Activated naive CD4-positive, alpha-beta T cell treated with anti-CD3 and anti-CD28 coated beads, Interleukin-2, amount 50 U/mL, for 24 hours (primary cell): Measurements from ENCODE around the gene ABCC1.
"Not testable (repeated sequence)": the region's sequence is repeated elsewhere in the genome, so short reads cannot be mapped to it uniquely, and the experiment has no call there.

Experiments
- H3K27ac Mint-ChIP-seq: one replicate; pipeline ENCODE4 v1.8.0; 2021; ENCODE audit warnings: mild to moderate bottlenecking, mixed read lengths
- H3K27me3 Mint-ChIP-seq: one replicate; pipeline ENCODE4 v1.8.0; 2021; ENCODE audit warnings: mixed read lengths
- H3K36me3 Mint-ChIP-seq: one replicate; pipeline ENCODE4 v1.8.0; 2021; ENCODE audit warnings: mixed read lengths
- H3K4me1 Mint-ChIP-seq: one replicate; pipeline ENCODE4 v1.8.0; 2021; ENCODE audit warnings: mixed read lengths
- H3K4me3 Mint-ChIP-seq: one replicate; pipeline ENCODE4 v1.8.0; 2021; ENCODE audit warnings: mild to moderate bottlenecking, mixed read lengths
- H3K9me3 Mint-ChIP-seq: one replicate; pipeline ENCODE4 v1.8.0; 2021; ENCODE audit warnings: mixed read lengths

ABCC1 gene

DNA sequence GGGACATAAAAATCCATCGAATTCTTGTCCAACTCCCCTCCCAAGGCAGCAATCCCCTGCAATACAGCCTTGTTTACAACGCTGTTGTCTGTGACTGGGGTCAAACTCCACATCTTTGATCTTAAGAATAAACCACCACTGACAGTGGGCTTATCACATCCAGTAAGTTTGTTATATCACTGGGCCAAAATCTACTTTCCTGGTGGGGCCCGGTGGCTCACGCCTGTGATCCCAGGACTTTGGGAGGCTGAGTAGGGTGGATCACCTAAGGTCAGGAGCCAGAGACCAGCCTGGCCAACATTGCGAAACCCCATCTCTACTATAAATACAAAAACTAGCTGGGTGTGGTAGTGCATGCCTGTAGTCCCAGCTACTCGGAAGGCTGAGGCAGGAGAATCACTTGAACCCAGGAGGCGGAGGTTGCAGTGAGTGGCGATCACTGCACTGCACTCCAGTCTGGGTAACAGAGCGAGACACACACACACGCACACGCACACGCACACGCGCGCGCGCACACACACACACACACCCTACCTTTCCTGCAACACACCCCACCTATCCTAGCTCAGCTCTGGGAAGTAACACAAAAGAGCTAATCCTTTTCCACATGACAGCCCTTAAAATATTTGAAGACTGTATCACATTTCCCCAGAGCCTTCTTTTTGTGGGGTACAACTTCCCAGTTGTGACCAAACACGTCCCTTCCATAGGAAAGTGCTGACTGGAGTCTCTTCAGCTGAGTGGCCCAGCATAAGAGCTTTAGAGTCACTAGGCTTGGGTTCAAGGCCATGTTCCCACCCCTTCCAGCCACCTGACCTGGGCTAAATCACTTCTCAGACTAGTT, 20.9 kb upstream of the ABCC1 start:
- Mint-ChIP-seq H3K9me3 (no peaks in the 10 kb centered on the region), H3K27ac (no peak overlapping the region), H3K36me3 (no peaks in the 10 kb centered on the region), H3K4me3 (no peak overlapping the region), H3K27me3 (no peaks in the 10 kb centered on the region), H3K4me1 (no peaks in the 10 kb centered on the region)

DNA sequence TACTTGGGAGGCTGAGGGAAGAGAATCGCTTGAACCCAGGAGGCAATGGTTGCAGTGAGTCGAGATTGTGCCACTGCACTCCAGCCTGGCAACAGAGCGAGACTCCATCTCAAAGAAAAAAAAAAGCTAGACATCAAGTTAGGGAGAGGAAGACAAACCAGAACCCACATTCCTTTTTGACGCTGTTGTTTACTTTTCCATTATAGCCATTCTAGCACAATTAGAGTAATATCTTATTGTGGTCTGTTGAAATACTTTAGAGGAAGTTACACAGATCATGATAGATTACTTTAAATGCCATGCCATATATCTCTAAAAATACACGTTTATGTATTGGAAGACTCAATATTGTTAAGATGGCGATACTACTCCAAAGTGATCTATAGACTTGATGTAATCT, 16.5 kb upstream of the ABCC1 start:
- no peaks in the 10 kb centered on the region for H3K9me3 Mint-ChIP-seq
- no peak overlapping the region for H3K4me3 Mint-ChIP-seq
- H3K27me3 Mint-ChIP-seq = no peaks in the 10 kb centered on the region
- H3K27ac Mint-ChIP-seq = no peak overlapping the region
- no peaks in the 10 kb centered on the region for H3K4me1 Mint-ChIP-seq
- no peaks in the 10 kb centered on the region for H3K36me3 Mint-ChIP-seq

DNA sequence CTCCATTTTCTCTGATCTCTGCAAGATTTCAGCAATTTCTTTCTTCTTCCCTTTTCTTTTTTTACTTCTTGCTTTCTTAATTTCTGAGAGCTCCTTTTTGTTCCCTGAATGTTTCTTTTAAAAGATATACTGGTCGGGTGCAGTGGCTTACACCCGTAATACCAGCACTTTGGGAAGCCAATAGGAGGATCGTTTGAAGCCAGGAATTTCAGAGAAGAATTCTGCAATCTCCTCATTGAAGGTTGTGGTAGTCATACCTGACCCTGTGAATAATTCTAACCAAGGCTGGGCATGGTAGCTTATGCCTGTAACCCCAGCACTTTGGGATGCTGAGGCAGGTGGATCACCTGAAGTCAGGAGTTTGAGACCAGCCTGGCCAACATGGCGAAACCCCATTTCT, 15.6 kb upstream of the ABCC1 start:
- H3K27ac Mint-ChIP-seq = no peak overlapping the region

DNA sequence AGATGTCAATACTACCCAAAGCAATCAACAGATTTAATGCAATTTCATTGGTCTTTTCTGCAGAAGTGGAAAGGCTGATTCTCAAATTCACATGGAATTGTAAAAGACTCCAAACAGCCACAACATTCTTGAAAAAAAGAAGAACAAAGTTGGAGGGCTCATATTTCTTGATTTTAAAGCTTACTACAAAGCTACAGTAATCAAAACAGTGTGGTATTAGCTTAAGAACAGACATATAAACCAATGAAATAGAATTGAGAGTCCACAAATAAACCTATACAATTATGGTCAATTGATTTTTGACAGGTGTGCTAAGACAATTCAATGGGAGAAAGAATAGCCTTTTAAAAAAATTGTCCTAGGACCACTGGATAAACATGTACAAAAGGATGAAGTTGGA, 14.4 kb upstream of the ABCC1 start:
- H3K27me3 Mint-ChIP-seq = no peaks in the 10 kb centered on the region
- no peak overlapping the region for H3K4me3 Mint-ChIP-seq
- peaks cover 5% of the 10 kb centered on the region for H3K4me1 Mint-ChIP-seq
- H3K9me3 Mint-ChIP-seq = no peaks in the 10 kb centered on the region
- no peak overlapping the region for H3K27ac Mint-ChIP-seq
- H3K36me3 Mint-ChIP-seq = no peaks in the 10 kb centered on the region

More for the DNA sequence above, 15.6 kb upstream of the ABCC1 start:
- Mint-ChIP-seq H3K4me3 (no peak overlapping the region), H3K4me1 (no peaks in the 10 kb centered on the region), H3K27me3 (no peaks in the 10 kb centered on the region), H3K36me3 (no peaks in the 10 kb centered on the region), H3K9me3 (no peaks in the 10 kb centered on the region)

DNA sequence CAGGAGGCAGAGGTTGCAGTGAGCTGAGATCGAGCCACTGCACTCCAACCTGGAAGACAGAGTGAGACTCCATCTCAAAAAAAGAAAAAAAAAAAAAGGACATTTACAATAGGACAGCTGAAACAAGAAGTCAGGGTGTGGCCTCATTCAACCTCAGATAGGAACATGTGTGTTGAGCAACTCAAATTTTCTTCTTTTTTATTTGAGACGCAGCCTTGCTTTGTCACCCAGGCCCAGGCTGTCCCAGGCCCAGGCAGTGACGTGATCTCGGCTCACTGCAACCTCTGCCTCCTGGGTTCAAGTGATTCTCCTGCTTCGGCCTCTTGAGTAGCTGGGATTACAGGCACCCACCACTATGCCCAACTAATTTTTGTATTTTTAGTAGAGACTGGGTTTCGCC, 12.6 kb upstream of the ABCC1 start:
- not testable (repeated sequence) for H3K36me3 Mint-ChIP-seq, H3K27me3 Mint-ChIP-seq, H3K4me1 Mint-ChIP-seq, H3K27ac Mint-ChIP-seq, H3K4me3 Mint-ChIP-seq, H3K9me3 Mint-ChIP-seq

DNA sequence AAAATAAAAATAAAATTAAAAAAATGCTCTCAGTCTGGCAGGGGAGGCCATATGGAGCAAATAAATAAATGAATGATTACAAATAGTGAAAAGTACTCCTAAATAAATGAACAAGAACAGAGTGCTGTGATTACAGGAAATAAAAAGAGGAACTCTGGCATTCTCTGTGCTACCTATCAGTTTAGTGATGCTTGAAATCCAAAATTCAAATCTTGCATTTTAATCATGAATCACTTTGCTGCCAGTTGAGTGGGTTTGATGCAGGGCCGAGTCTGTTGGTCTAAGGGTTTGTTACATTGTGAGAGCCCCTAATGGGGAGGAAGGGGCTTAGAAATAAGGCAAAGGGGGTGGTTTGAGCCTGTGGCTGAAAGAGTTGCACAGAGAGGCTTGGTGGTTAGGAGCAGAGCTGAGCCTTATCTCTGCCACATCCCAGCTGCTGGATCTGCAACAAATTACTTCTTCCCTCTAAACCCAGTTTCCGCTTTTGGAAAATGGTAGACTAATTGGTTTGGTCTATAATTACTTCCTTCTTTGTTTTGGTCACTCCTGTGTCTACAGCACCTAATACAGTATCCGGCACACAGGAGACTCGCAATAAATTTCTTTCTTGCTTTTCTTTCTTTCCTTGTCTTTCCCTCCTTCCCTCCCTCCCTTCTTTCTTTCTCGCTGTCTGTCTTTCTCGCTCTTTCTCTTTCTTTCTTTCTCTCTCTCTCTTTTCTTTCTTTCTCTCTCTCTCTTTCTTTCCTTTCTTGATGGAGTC, 6.3 kb upstream of the ABCC1 start:
- Mint-ChIP-seq H3K36me3 (no peaks in the 10 kb centered on the region), H3K27me3 (no peaks in the 10 kb centered on the region), H3K27ac (no peak overlapping the region), H3K4me3 (no peak overlapping the region), H3K4me1 (peaks cover 22% of the 10 kb centered on the region), H3K9me3 (no peaks in the 10 kb centered on the region)

DNA sequence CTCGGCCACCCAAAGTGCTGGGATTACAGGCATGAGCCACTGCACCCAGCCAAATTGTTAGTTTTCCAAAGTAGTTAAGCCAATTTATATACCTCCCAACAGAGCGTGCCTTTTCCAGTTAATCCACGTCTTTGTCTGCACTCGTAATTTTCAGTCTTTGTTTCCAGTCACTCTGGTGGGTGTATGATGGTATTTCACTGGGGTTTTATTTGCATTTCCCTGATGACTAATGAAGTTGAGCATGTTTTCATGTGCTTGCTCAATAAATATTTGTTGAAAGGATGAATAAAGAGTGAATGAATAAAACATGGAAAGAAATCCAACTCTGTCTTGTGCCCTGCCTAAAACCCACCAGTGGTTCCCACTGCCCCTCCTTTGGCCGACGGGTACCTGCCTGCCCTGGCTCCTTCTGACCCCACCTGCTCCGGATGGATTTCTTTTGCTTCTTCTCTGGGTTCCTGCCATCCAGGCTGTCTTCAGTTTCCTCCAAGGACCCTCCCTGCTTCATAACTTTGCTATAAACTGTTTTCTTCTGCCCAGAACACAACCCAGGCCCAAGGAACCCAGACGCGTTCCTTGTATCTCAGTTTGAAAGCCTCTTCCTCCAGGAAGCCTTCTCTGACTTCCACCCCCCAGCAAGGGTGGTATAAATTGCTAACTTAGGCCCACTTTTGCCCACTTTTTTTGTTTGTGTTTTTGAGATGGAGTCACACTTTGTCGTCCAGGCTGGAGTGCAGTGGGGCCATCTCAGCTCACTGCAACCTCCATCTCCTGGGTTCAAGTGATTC, 3.0 kb upstream of the ABCC1 start:
- Mint-ChIP-seq H3K27ac (peak overlapping the region; percentile 6), H3K4me1 (peaks cover 35% of the 10 kb centered on the region), H3K36me3 (no peaks in the 10 kb centered on the region), H3K9me3 (no peaks in the 10 kb centered on the region), H3K4me3 (no peak overlapping the region), H3K27me3 (no peaks in the 10 kb centered on the region)

DNA sequence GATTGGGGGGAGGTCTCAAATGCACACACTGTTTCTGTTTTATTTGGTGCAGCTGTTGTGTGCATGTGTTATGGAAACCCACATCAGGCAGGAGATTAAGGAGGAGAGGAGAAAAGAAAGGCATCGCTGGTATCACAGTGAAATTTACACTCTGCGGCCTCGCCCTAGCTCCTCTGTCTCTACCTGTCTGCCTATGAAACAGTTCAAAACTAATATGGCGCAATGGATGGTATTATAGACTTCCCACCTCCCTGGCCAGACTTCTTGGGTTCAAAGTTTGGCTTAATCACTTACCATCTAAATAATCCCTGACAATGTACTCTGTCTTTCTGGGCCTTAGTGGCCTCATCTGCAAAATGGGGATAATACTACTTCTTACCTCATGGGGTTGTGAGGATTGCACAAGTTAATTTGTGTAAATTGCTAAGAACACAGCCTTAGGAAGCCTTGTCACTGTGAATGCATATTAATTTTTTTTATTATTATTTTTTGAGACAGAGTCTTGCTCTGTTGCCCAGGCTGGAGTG, 1.4 kb upstream of the ABCC1 start:
- Mint-ChIP-seq H3K27ac (no peak overlapping the region), H3K9me3 (no peaks in the 10 kb centered on the region), H3K27me3 (no peaks in the 10 kb centered on the region), H3K36me3 (no peaks in the 10 kb centered on the region), H3K4me3 (no peak overlapping the region), H3K4me1 (peaks cover 48% of the 10 kb centered on the region)

DNA sequence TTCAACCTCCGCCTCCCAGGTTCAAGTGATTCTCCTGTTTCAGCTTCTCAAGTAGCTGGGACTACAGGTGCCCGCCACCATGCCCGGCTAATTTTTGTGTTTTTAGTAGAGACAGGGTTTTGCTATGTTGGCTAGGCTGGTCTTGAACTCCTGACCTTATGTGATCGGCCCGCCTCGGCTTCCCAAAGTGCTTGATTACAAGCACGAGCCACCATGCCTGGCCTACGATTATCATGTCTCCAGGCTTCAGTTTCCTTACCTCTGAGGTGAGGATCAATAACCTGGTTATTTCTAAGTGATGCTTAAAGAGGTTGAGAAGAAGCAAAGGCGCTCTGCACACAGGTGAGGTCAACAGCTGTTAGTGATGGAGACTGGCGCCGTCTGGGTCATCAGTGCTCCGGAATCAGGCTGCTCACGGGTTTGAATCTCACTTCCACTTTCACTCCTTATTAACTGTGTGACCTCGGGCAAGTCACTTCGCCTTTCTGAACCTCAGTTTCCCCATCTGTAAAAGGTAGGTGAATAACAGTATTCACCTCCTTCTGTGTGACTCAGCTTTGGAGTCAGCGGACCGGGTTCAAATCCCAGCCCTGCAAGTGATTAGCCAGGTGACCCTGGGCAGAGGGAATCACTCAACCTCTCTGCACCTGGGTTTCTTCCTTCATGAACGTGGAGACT, 745 bp upstream of the ABCC1 start:
- H3K4me1 Mint-ChIP-seq = peaks cover 54% of the 10 kb centered on the region
- H3K27ac Mint-ChIP-seq = peak overlapping the region; percentile 83
- H3K36me3 Mint-ChIP-seq = no peaks in the 10 kb centered on the region
- peak overlapping the region; percentile 87 for H3K4me3 Mint-ChIP-seq
- no peaks in the 10 kb centered on the region for H3K9me3 Mint-ChIP-seq
- no peaks in the 10 kb centered on the region for H3K27me3 Mint-ChIP-seq

DNA sequence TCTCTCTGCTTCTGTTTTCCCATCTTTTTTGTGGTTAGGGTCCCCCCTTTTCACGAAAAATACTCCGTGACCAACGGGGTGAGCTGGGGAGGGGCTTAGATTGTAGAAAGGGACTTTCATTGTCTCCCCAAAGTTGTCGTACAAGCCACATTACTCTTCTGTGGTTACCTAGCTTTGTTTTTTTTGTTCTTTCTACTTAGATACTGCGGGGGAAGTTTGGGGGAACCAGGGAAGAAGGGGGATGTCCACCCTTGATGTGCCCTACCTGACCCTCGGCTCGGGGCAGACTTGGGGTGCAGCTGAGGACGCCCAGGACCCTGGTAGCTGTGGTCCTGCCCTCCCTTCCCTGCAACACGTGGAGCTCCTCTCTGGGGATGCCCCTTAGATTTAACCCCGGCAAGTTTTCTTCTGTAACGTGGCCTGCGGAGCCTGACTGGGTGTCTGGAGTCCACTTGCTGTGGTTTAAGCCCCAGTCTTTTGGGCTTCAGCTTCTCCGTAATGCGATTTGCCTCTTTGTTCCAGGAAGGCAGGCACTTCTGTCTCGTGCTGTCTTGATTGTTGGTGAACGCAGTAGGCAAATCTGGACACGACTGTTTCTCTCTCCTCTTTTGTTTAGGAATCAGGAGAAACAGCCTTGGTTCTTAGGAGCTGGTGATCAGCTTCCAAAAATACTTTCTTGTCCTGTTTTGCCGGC, 892 bp downstream of the ABCC1 start:
- H3K4me1 Mint-ChIP-seq = peaks cover 63% of the 10 kb centered on the region
- H3K9me3 Mint-ChIP-seq = no peaks in the 10 kb centered on the region
- peaks cover 3% of the 10 kb centered on the region for H3K36me3 Mint-ChIP-seq
- H3K27me3 Mint-ChIP-seq = no peaks in the 10 kb centered on the region
- H3K27ac Mint-ChIP-seq = peak overlapping the region; percentile 98
- peak overlapping the region; percentile 94 for H3K4me3 Mint-ChIP-seq

DNA sequence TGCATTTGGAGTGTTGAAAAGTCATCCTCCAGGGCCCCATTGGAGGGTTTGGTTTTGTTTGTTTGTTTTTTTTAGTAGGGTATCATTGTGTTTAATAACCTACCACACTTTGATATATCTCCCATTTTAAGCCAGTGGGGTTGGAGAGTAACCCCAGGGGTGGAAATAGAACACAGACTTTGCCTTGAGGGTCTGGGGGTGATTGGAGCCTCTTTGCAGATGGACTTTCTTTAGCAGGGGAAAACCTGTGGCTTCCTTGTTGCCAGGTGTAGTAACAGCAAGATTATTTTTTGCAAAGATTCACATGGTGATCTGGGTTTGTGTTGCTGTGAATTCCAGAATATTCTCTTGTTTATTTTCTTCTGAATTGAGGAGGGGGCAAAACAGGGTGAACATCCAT, 1.5 kb downstream of the ABCC1 start:
- H3K36me3 Mint-ChIP-seq = peaks cover 6% of the 10 kb centered on the region
- H3K9me3 Mint-ChIP-seq = no peaks in the 10 kb centered on the region
- H3K4me3 Mint-ChIP-seq = peak overlapping the region; percentile 94
- no peaks in the 10 kb centered on the region for H3K27me3 Mint-ChIP-seq
- peaks cover 65% of the 10 kb centered on the region for H3K4me1 Mint-ChIP-seq
- peak overlapping the region; percentile 98 for H3K27ac Mint-ChIP-seq

DNA sequence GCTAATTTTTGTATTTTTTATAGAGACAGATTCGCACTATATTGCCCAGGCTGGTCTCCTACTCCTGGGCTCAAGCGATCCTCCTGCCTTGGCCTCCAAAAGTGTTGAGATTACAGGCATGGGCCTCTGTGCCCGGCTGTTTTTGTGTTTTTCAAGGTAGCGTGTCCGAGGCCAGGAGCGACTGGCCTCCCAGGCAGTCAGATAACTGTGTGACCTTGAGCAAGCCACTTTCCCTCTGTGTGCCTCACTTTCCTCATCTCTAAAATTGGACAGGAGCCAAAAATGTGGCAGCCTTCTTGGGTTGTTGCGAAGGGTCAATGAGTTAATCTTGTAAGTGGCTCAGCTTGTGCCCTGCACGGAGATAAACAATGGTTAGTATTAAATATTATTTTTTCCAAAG, 2.4 kb downstream of the ABCC1 start:
- no peaks in the 10 kb centered on the region for H3K27me3 Mint-ChIP-seq
- peaks cover 65% of the 10 kb centered on the region for H3K4me1 Mint-ChIP-seq
- H3K9me3 Mint-ChIP-seq = no peaks in the 10 kb centered on the region
- H3K36me3 Mint-ChIP-seq = peaks cover 6% of the 10 kb centered on the region
- peak overlapping the region; percentile 91 for H3K27ac Mint-ChIP-seq
- peak overlapping the region; percentile 94 for H3K4me3 Mint-ChIP-seq

DNA sequence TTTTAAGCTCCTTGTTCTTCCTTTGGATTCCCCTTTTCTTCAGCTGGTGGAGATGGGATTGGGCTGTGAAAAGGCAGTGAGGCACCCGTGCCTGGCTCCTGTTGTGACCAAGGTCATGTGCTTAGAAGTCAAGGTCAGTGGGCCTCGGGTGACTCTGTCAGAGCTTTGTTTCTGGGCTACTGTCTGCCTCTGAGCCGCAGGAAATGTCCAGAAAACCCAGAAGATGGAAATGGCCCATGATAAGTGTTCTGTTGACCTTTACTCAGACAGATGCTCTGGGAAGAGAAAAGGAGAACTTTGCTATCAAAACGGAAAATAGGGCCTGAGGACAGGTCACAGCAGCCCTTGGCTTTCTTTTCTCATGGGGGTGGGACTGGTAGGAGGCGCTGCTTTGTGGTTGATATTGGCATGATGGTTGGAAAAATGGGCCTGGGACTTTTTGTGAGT, 2.9 kb downstream of the ABCC1 start:
- H3K27me3 Mint-ChIP-seq = no peaks in the 10 kb centered on the region
- H3K9me3 Mint-ChIP-seq = no peaks in the 10 kb centered on the region
- H3K36me3 Mint-ChIP-seq = peaks cover 6% of the 10 kb centered on the region
- peak overlapping the region; percentile 94 for H3K4me3 Mint-ChIP-seq
- peaks cover 69% of the 10 kb centered on the region for H3K4me1 Mint-ChIP-seq
- peak overlapping the region; percentile 91 for H3K27ac Mint-ChIP-seq

DNA sequence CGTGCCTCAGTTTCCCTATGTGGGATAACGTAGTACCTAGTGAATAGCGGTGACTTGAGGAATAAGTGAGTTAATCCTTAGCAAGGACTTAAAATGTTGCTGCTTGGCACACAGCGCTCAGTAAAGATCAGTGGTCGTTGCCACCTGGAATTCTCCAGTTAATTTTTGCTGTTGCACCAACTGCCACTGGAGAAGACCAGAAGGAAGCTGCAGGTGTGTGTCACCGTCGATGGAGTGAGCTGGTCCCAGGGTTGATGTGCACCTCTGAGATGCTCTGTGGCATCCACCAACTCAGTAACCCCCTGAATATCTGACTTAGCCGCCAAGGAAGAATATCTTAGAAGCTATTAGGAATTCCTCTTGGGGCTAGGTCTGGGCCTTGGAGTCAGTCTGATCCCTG, 4.1 kb downstream of the ABCC1 start:
- no peaks in the 10 kb centered on the region for H3K9me3 Mint-ChIP-seq
- H3K27ac Mint-ChIP-seq = no peak overlapping the region
- H3K36me3 Mint-ChIP-seq = peaks cover 6% of the 10 kb centered on the region

More for the DNA sequence above, 4.1 kb downstream of the ABCC1 start:
- Mint-ChIP-seq H3K27me3 (no peaks in the 10 kb centered on the region), H3K4me3 (peak overlapping the region; percentile 43), H3K4me1 (peaks cover 69% of the 10 kb centered on the region)
